Activated naive CD4-positive, alpha-beta T cell treated with Interleukin-2 at 50 U/mL for 16 hours (primary cell): ENCODE data around the gene C2orf42.
"Not testable (repeated sequence)": the region's sequence is repeated elsewhere in the genome, so short reads cannot be mapped to it uniquely, and the experiment has no call there.

Source experiments
- DNase-seq: peaks from one replicate; pipeline ENCODE4 v3.0.0-alpha.2; 2020

Gene C2orf42

DNA sequence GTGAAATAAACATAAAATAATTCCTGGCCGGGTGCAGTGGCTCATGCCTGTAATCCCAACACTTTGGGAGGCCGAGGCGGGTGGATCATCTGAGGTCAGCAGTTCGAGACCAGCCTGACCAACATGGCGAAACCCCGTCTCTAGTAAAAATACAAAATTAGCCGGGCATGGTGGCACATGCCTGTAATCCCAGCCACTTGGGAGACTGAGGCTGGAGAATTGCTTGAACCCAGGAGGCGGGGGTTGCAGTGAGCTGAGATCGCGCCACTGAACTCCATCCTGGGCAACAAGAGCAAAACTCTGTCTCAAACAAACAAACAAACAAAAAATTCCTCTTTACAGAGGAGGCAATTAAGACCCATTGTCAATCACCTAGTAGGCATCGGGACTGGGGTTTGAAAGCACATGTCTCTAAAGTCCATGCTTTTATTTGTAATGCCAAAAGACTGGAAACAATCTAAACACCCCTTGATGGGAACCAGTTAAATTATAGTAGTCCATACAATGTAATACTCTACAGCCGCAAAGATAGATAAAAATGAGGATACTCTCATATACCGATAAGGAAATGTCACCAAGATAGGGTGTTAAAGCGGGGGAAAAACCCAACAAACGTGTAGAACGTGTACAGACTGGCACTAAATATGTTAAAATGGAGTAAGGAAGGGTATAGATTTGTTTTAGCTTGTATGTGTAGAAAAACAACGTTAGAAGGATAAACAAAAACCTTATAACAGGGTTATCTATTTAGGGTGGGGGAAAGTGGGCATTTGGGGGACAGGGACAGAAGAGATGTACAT, 59.3 kb downstream of the C2orf42 start:
- DNase-seq: not testable (repeated sequence)

DNA sequence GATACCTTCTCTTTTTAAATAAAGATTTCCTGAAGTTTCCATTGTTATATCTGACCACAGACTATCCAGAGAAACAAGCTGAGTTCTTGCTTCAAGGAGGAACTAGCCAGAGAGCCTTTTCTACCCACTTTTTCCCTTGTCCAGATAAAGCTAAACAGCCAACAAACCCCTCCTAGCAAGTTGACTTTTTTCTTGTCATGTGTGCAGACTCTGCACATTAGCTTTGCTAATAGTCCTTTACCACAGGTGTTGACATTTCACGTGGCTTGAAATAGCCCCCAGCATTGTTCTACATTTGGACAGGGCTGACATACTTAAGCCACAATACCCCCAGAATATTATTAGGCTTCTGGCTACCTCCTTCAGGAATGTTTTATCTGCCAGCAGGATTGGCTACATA, 62.8 kb downstream of the C2orf42 start:
- no peak for DNase-seq

DNA sequence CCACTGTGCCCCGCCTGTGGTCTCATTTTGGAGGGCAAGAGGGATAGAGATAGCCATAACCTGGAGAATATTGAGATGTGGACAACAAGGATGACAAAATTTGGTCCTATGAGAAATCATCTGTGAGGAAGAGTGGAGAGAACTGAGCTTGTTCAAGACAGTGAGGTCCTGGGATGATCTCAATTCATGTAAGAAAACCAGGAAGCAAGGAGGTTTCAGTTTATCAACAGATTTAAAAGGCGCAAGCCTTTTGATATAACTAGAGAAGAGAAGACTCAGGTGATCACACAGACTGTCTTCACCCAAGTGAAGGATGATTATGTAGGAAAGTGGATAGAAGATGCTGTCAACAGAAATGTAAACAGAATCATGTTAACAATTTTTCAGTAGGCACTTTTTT, 64.4 kb downstream of the C2orf42 start:
- no peak for DNase-seq

DNA sequence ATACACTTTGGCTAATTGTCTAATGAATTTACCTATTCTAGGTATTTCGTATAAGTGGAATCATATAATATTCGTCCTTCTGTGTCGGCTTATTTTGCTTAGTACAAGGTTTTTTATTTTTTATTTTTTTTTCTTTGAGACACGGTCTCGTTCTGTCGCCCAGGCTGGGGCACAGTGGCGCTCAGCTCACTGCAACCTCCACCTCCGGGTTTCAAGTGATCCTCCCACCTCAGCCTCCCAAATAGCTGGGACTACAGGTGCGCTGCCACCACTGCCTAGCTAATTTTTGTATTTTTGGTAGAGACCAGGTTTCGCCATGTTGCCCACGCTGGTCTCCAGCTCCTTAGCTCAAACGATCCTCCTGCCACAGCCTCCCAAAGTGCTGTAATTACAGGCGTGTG, 65.3 kb downstream of the C2orf42 start:
- no peak for DNase-seq

DNA sequence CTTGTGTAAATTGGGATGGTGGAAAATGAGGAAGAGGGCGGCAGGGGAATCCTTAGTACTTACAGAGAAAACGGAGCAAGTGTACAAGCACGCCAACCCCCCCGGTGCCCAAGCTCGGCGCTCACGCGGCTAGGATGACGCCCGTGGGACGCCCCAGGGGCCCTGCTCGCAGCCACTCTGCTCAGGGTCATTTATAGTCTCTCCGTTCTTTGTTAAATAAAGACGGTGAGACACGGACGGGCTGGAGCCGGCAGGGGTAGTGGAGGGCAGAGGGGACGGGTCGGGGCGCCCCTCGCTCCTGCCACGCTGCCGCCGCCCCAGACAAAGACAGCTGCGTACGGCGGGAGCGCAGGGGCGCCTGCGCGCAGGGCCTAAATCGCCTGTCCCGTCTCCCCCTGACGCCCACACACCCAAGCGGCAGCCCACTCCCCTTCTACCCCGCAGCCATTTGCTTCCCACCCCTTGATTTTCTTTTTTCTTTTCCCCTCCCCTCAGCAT, 65.8 kb downstream of the C2orf42 start:
- peak; percentile 69 for DNase-seq

DNA sequence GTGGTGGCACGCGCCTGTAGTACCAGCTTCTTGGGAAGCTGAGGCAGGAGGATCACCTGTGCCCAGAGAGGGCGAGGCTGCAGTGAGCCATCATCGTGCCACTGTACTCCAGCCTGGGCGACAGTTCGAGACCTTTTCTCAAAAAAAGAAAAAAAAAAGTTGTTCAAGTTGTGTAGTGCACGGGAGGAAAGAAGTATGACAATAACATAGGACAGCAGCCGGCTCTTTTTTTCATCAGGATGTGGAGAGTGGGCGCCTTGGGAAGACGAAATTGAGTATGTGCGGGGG, 67.0 kb downstream of the C2orf42 start:
- no peak for DNase-seq

DNA sequence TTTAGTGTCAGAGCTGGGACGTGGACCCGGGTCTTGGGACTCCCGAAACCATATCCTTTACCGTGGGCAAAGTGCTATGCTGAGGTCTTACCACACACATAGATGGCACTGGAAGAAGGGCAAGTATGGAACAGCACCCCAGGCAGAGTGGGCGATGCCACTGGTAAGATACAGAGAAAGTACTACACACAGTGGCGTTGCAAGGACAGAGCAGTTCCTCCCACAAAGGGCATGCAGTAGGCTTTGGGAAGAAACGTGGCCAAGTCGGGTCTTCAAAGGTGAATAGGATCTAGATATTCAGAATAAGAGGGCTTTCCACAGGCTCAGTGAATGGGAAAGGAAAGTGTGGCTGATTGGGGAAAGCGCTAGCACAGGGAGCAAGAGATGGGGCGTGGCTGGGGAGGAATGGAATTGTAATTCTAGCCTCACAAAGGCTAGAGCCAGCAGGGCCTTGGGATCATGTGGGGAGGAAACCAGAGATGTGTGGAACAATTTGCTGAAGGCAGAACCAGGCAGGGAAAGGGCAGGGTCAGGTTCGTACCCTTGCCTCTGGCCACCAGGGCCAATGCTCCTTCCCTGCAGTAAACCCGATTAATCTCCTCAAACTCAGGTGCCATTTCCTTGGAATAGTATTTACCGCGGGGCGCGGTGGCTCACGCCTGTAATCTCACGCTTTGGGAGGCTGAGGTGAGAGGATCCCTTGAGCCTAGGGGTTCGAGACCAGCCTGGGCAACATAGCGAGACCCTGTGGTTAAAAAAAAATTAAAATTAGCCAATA, 67.6 kb downstream of the C2orf42 start:
- no peak for DNase-seq

DNA sequence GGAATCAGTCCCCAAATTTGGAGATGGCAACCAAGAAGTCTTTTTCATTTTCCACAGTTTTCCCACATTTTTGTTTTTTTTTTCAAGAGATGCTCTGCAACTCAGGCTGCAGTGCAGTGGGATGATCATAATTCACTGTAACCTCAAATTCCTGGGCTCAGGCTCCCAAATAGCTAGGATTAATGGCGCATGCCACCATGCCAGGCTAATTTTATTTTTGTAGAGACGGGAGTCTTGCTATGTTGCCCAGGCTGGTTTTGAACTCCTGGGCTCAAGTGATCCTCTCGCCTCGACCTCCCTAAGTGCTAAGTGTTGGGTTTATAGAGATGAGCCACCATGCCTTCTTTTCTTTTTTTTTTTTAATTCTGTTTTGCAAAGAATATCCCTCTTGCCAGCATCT, 68.3 kb downstream of the C2orf42 start:
- no peak for DNase-seq

DNA sequence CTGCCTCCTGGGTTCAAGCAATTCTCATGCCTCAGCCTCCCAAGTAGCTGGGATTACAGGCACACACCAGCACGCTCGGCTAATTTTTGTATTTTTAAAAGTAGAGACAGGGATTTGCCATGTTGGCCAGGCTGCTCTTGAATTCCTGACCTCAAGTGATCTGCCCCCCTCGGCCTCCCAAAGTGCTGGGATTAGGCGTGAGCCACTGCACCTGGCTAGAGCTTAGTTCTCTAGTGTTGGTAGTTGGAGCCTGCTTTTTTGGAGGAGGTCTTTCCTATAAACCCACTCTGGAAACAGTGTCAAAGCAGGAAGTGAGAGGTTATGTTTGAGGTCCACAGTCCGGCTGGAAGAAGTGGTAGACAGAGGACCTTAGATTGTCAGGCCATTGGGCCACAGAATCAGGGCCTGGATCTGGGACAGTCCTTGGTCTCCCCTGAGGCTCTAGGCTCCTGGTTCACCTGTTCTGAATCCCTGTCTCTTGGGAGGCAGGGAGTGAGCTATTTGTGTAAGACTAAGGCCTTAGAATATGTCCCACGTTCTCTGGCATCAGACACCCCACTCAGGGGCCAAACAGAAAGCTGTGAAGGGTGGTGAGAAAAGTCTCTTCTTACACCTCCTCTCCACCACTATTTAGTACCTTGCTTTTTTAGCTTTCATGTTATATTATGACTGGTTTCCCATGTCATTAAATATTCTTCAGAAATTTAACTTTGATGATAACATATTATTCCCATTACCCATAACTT, 69.0 kb downstream of the C2orf42 start:
- DNase-seq: no peak

DNA sequence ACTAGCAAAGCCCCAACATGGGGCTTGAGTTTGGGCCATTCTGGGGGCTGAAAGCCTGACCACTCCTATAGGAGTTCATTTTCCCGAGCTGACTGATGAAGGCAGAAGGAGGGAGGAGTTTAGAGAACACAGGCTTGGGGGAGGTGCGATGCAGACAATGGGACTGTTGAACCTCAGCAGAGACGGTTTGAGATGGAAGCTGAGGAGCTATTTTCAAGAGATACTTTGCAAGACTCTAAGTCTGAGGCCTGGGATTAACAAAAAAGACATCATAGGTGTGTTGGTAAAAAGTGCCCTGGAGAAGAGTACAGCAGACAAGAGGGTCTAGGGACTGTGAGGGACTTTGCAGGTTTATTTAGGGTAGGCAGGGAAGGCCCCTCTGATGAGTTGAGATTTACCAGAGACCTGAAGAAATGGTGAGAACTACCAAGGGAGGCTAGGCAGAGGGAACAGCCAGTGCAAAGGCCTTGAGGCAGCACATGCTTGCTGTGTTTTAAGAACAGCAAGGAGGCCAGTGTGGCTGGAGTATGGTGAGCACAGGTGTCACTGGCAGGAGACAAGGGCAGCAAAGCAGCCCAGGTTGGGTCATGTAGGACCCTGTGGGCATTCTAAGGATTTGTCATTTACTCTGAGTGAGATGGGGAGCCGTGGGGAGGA, 71.9 kb downstream of the C2orf42 start:
- DNase-seq: no peak

DNA sequence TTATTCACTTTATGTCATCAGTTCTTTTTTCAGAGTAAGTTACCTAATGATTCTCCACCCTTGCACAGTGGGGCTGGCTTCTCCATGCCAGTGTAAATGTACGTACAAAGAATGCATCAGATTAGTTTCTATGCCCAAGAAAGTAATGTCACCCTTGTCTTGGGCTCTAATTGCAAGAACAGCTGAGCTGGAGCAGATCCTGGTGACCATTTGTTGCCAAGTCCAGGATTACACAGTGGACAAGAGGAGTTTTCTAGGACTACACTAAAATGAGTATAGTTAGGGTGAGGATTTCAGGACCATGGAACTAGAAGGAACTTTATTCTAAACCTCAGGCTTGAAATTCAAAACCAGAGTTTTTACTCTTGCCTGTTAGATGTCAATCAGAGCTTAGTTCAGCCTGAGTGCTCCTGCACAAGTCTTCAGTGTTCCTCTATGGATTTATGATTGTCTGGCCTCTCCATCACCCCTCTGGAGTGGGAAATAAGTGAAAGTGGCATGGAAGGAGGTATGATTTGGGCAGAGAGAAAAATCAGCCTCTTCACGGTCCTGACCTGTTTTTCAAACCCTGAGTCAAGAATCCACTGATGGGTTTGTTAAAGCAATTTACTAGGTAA, 73.8 kb downstream of the C2orf42 start:
- no peak for DNase-seq

DNA sequence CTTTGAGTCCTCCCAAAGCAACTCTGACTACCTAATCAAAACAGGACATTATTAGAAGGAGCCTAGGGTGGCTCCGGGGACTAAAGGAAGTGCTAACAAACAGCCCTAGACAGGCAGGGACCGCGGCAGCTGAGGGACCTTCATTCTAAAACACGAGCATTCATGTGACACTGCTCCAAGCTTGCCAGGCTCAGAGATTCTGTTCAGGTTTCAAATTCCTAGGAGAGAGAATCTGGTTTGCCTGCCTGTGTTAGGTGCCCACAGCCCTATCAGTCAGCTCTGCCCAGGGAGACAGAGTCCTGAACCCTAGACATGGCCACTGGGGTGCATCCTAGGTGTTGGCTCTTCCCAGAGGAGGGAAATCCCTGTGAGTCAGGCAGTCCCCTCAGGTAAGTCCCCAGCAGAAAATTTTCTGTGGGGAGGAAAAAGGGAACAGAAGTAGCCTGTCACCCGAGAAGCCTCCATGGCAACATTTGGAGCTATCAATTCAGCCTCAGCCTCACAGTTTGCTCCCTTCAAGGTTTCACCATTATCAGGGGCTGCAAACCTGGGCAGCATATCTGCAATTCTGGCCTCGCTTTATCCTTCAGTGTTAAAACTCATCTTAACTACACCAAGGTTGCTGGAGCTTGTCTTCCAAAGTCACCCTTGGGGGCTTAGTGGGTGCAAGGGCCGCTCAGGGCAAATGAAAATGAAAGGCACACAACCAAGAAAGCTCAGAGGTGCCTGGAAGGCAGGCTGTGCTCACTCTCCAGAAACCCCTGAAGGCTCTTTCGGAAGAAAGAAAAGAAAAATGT, 75.0 kb downstream of the C2orf42 start:
- DNase-seq: no peak

DNA sequence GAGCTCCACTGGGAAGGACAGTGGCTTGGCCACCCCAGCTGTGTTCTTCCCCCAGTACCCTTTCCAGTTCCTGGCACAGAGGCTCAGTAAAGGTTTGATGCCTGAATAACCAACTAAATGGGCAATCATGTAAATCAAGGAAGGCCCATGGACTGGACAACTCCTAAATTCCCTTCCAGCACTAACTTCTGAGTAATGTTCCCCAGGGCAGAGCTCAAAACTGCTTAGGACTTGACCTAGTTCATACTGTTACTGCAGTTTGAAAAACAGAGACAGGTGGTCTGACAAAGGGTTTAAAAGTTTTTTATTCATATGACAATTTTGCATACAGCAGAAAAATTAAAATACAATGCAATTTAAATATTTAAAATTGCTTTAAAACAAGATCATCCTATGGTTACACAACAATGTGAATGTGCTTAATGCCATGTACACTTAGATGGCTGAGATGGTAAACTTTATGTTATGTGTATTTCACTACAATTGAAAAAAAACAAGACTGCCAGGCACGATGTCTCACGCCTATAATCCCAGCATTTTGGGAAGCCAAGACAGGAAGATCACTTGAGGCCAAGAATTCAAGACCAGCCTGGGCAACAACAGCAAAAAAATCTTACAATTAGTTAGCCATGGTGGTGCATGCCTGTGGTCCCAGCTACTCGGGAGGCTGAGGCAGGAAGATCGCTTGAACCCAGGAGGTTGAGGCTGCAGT, 77.3 kb downstream of the C2orf42 start:
- no peak for DNase-seq

DNA sequence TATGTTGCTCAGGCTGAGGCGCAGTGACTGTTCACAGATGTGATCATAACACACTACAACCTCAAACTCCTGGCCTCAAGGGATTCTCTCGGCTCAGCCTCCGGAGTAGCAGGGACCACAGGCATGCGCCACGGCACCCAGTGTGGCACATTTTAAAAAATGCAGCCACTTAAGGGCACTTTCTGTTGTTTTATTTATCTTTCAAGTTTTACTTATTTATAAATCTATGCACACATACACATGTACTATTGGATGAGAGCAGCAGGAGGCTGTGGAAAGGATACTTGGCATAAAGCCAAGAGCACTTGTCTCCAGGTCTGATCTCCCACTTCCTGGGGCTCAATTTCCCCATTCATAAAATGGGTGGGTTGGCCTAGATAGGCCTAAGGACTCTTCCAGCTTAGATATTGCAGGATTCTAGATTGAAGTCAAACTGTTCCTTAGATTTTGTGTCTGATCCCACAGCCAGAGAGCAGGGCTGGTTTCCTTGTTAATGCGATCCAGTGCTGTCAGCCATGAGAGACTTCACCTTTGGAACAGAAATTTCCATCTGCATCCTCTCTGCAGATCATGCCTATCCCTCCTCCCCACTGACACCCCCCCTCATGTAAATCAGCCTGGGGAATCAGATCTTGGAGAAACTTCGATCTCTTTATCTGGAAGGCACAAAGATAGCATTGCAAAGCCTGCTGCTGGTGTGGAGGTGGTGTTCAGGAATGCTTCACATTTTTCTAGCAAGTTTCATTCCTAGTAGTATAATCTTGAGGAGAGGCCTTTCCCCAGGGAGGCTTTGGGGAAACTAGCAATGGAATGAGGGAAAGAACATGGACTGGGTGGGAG, 78.8 kb downstream of the C2orf42 start:
- DNase-seq: no peak

DNA sequence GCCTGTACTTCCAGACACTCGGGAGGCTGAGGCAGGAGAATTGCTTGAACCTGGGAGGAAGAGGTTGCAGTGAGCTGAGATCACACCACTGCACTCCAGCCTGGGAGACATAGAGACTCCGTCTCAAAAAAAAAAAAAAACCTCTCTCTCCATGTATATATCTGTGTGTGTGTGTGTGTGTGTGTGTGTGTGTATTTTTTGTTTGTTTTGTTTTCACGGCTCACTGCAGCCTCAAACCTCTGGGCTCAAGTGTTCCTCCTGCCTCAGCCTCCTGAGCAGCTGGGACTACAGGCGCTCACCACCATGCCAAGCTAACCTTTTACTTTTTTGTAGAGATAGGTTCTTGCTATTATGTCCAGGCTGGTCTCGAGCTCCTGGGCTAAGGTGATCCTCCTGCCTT, 80.4 kb downstream of the C2orf42 start:
- not testable (repeated sequence) for DNase-seq

DNA sequence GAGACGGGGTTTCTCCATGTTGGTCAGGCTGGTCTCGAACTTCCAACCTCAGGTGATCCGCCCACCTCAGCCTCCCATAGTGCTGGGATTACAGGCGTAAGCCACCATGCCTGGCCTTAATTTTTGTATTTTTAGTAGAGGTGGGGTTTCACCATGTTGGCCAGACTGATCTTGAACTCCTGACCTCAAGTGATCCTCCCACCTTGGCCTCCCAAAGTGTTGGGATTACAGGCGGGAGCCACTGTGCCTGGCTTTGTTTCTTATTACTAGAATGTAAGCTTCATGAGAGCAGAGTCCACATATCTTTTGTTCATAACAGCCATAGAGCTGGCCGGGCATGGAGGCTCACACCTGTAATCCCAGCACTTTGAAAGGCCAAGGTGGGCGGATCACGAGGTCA, 84.7 kb downstream of the C2orf42 start:
- DNase-seq: not testable (repeated sequence)

DNA sequence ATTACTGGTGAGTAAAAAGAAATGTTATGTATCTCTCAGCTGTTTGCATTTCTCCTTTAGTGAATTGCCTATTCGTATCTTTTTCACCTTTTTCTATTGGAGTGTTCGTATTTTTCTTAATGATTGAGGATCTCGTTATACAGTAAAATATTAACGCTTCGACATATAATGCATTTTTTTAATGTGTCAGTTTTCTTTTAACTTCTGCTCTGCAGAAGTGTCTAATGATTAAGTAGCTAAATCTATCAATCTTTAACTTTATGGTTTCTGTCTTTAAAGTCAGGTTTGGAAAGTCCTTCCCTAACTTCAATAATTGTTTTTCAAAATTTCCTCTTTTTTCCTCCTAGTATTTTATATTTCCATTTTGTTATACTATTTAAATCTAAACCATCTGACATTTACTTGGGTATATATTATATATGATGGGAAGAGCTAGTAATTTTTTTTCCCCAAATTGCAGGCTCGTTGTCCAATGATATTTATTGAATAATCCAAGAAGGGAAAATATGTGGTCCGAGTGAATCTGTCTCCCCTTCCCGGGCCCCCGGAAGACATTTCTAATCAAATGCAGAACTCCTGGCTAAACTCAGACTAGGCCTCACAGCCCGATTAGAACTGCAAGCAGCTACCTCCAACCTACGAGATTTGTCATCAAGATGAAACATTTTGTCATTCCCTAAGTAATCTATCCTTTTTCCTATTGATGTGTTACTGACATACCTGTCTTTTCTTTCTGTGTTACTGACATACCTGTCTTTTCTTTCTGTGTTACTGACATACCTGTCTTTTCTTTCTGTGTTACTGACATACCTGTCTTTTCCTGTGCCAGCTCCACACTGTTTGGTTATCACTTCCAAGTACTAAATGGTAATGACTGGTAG, 86.3 kb downstream of the C2orf42 start:
- peak; percentile 43 for DNase-seq

DNA sequence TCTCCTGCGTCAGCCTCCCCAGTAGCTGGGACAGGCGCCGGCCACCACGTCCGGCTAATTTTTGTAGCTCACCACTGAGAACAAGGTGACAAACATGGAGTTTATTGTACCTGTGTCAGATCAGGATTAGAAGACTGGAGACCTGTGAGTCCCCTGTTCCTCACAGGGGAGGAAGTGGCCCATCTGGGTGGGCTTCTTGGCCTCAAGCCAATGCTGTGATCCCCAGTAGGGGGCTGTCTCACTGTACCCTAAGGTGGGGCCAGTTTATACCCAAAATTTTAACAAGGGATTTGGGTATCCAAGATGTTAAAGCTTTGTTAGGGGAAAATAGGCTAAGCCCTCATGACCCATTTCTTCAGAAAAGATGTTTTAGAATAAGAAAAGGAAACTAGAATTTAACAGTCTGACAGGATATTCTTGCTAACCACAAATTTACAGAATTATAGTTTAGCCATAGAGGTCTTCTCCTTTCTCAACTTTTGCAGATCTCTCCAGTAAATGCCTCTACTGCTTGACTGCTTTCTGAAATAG, 87.2 kb downstream of the C2orf42 start:
- no peak for DNase-seq
